Fibroblast of the aortic adventitia (primary cell): Measurements from ENCODE around the gene COMMD3. TPM values are rescaled to one million over a fixed set of nuclear protein-coding genes. Genes with fewer than 3 reads are reported as not detected.

Experiments
- DNase-seq: peaks from one replicate; pipeline ENCODE4 v3.0.0-alpha.2; 2010; ENCODE audit warnings: low read depth
- H3K4me3 ChIP-seq: 2 replicates; pipeline ENCODE4 v1.5.1; 2011; ENCODE audit warnings: low read depth, mild to moderate bottlenecking, control low read depth, low read length, moderate library complexity
- total RNA-seq: library from RNA; depleted of rRNA; stranded (reverse); fragments of >200 nt; gene quantifications from 2 replicates; pipeline ENCODE4 v1.2.3, GENCODE V29; 2012; ENCODE audit warnings: low replicate concordance
- TF ChIP-seq, protein P1 (sequence below): IDR thresholded peaks from 2 replicates; pipeline ENCODE4 v1.5.1; 2011; ENCODE audit warnings: mild to moderate bottlenecking, low read length, control low read depth, inconsistent platforms; ENCODE audit not compliant: insufficient read depth

COMMD3 gene
- total RNA-seq, 1 donor: 56.9 TPM

DNA sequence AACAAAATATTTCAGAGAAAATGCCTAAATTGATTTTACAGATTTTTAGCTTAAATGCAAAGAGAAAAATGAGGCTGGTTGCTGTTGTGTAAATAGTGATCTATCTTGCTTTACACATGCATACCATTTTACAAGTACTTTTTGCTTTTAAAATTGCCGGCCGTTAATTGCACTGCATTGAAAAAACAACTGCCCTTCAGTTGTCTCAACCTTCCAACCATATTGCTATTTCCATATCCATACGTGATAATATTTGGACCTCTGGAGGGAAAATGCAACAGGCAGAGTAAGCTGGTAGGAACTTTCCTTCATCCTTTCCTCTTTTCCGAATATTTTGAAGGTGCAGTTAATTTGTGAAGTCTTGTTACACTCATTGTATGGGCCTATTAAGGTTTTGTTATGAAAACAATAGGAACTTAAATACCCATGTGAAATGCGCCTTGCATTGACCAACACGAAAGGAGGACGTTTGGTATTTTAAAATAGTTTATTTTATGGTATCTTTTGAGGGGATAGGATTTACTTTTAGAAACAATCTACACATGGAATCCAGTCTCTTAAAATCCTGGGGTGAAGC is 16.0 kb downstream of the COMMD3 start:
- no peak overlapping the region for H3K4me3 ChIP-seq
- no peak for DNase-seq
- TF ChIP-seq, protein P1, sequence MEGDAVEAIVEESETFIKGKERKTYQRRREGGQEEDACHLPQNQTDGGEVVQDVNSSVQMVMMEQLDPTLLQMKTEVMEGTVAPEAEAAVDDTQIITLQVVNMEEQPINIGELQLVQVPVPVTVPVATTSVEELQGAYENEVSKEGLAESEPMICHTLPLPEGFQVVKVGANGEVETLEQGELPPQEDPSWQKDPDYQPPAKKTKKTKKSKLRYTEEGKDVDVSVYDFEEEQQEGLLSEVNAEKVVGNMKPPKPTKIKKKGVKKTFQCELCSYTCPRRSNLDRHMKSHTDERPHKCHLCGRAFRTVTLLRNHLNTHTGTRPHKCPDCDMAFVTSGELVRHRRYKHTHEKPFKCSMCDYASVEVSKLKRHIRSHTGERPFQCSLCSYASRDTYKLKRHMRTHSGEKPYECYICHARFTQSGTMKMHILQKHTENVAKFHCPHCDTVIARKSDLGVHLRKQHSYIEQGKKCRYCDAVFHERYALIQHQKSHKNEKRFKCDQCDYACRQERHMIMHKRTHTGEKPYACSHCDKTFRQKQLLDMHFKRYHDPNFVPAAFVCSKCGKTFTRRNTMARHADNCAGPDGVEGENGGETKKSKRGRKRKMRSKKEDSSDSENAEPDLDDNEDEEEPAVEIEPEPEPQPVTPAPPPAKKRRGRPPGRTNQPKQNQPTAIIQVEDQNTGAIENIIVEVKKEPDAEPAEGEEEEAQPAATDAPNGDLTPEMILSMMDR: no peak

- DNase-seq: no peak
- TF ChIP-seq, protein P1: no peak
- no peak overlapping the region for H3K4me3 ChIP-seq
Measured at GRCh38 chr10:22333167-22333974, 17.2 kb downstream of the COMMD3 start.

- no peak for DNase-seq
- no peak overlapping the region for H3K4me3 ChIP-seq
- TF ChIP-seq, protein P1: no peak
Measured at GRCh38 chr10:22333975-22334282, 17.7 kb downstream of the COMMD3 start.

GRCh38 chr10:22334414-22335172 is 18.4 kb downstream of the COMMD3 start:
- TF ChIP-seq, protein P1: no peak
- no peak for DNase-seq
- H3K4me3 ChIP-seq: peak overlapping the region; percentile 58

DNA sequence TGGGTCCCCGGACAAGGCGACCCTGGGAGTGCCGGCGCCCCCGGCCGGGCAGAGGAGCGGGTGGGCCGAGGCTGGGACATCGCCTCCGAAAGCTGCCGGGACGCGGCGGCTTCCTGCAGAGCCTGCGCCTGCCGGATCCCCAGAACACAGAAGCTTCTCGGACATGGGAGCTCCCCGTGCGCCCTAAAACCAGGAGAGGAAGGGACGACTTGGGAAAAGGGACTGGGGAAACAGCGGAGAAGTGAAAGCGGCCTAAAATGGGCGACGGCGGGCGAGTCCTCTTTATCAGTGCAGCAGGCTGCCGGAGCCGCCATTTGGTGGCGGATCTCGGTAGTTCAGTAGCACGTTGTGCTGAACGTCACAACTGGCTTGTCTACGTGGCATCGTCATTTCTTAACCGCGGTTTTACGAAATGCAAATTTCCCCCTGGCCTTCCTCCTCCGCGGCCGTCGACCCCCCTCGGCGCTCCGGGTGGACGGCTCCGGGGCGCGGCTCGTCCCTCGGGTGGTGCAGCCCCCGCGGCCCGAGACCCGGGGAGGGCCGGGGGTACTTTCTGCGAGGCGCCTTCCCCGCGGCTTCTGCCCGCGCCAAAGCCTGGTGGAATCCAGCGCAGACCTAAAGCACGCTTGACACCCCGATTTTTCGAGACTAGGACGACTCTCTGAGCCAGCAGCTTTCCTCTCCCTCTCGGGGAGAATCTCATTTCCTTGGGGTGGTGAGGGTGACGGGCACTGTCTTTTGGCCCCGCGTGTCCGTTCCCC is 19.2 kb downstream of the COMMD3 start:
- DNase-seq: peak; percentile 56
- H3K4me3 ChIP-seq: peak overlapping the region; percentile 58
- TF ChIP-seq, protein P1: peak; percentile 26

DNA sequence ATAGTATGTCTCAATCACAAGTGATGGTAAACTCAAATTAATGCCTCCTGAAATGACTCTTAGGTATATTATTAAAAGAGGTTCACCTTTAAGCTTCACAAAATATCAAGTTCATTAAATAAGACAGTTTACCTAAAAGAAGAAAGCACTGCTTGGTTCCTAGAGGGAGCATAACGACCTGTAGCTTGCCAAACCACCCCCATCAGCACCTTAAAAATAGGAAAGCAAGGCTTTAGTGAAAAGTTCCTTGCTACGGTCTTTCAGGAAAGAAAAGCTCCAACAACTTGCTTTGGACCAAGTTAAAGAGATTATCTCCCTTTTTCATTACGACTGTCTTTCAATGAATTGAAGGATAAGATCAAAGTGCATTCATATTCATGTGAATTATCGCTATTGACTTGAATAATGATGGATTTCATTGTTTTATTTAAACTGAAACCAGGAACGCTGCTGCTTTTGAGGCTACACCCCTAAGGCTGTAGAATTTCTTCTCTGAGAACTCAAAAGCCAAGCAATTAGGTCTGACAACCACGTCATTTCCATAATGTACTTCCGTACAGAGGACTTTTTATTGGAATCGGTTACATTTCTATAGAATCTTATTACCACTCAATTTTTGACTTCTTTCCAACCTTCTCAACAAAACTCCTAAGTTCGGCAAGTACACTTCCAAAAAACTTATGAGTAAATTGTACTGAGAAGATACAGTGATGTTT is 22.2 kb downstream of the COMMD3 start:
- TF ChIP-seq, protein P1: no peak
- no peak overlapping the region for H3K4me3 ChIP-seq
- no peak for DNase-seq
